Spleen (tissue), 11 donors: ENCODE data around the gene NCOA1. TPM values are rescaled to one million over a fixed set of nuclear protein-coding genes. Genes with fewer than 3 reads are reported as not detected.

Source experiments
- DNase-seq: peaks from one replicate; pipeline ENCODE4 v3.0.0-alpha.2; 2020
- H3K27ac ChIP-seq, 8 donors: fragments of 200-600 bp; sonication (generic) in 7 of 8; 1 replicate in 4 of 8; 2 replicates in 4 of 8; pipeline versions ENCODE4 v1.5.0 to v1.8.0; 2016 to 2021; ENCODE audit warnings: inconsistent platforms in 4 of 8, mild to moderate bottlenecking in 4 of 8, moderate library complexity in 1 of 8
- H3K27me3 ChIP-seq, 7 donors: fragments of 200-600 bp; sonication (generic) in 6 of 7; replicated peaks in 1 of 7; 1 replicate in 4 of 7; 2 replicates in 3 of 7; pipeline versions ENCODE4 v1.5.0 to v1.8.0; 2016 to 2021; ENCODE audit warnings: inconsistent platforms in 3 of 7, mild to moderate bottlenecking in 1 of 7
- H3K36me3 ChIP-seq, 6 donors: fragments of 200-600 bp; sonication (generic) in 5 of 6; 1 replicate in 4 of 6; 2 replicates in 2 of 6; pipeline versions ENCODE4 v1.5.0 to v1.8.0; 2016 to 2021; ENCODE audit warnings: inconsistent platforms in 2 of 6
- H3K4me1 ChIP-seq, 6 donors: fragments of 200-600 bp; sonication (generic) in 5 of 6; 1 replicate in 3 of 6; 2 replicates in 3 of 6; pipeline versions ENCODE4 v1.5.0 to v1.8.0; 2016 to 2021; ENCODE audit warnings: inconsistent platforms in 3 of 6
- H3K4me3 ChIP-seq, 8 donors: fragments of 200-600 bp; sonication (generic) in 7 of 8; 1 replicate in 4 of 8; 2 replicates in 4 of 8; pipeline versions ENCODE4 v1.5.0 to v1.8.0; 2016 to 2021; ENCODE audit warnings: inconsistent platforms in 4 of 8, mild to moderate bottlenecking in 4 of 8, moderate library complexity in 2 of 8
- H3K9me3 ChIP-seq, 8 donors: fragments of 200-600 bp; sonication (generic) in 7 of 8; 1 replicate in 4 of 8; 2 replicates in 4 of 8; pipeline versions ENCODE4 v1.5.0 to v1.8.0; 2016 to 2021; ENCODE audit warnings: inconsistent platforms in 4 of 8
- POLR2A ChIP-seq, 3 donors: fragments of 450-650 bp; IDR thresholded peaks; one replicate each; pipeline ENCODE4 v1.5.1; 2017; ENCODE audit warnings: antibody characterized with exemption in 3 of 3, mild to moderate bottlenecking in 1 of 3
- POLR2AphosphoS5 ChIP-seq, 3 donors: sonication (generic); formaldehyde crosslinking; IDR thresholded peaks; one replicate each; pipeline ENCODE4 v1.5.1; 2017; ENCODE audit warnings: antibody characterized with exemption in 3 of 3
- WGBS, 5 donors: extraction: QIAGEN DNeasy Blood & Tissue Kit in 3 of 5; methylation state at CpG; one replicate each; pipeline versions ENCODE4 v1.1.5 to v1.1.7; 2013 to 2018; 5-methylcytosine and 5-hydroxymethylcytosine counted together
- intact Hi-C: fragments of 100-400 bp; cut with DNase I; formaldehyde crosslinking; loops from one replicate; pipeline ENCODE4 v1.15.0; 2023; ENCODE audit warnings: low total_unique reads
- polyA plus RNA-seq, 3 donors: library from polyadenylated mRNA; stranded (reverse); fragments of 200-250 nt; gene quantifications; one replicate each; pipeline ENCODE4 v1.2.1, GENCODE V29; 2013
- total RNA-seq, 7 donors: library from RNA; depleted of rRNA in 3 of 7; stranded (reverse); fragments of >200 nt in 3 of 7; fragmentation: NEBNext Ultra II Directional in 4 of 7; extraction: Animal tissue kit (Norgen Biotek cat#: 25700) in 4 of 7; gene quantifications; one replicate each; pipeline versions ENCODE4 v1.1.0 to v1.2.1, GENCODE V29; 2016 to 2021
- TF ChIP-seq, protein P1 (sequence below), 11 experiments: fragments of 200-600 bp in 7 of 11; fragments of 450-650 bp in 4 of 11; sonication (generic) in 4 of 11; IDR thresholded peaks in 8 of 11; conservative IDR thresholded peaks in 3 of 11; 1 replicate in 7 of 11; 2 replicates in 4 of 11; pipeline versions ENCODE4 v1.4.0 to v1.8.0; 2016 to 2021; ENCODE audit warnings: antibody characterized with exemption in 11 of 11, inconsistent platforms in 4 of 11, mild to moderate bottlenecking in 1 of 11
- donor health status: healthy with polysubstance abuse.
- donor health status: DM: no; HTN: no; CAD: no; lungs with moderate emphysema.
- donor health status: DM: no; HTN: no; CAD: no.
- donor health status: Bipolar disorder and iron deficiency.
- donor health status: healthy.
- donor health status: DM: no; HTN: no; CAD: no.
- donor health status: DM: yes; HTN: yes; CAD: no.

Gene NCOA1
- total and polyA plus RNA-seq, 10 donors = 4.4 to 73.6 (median 54.4) TPM

DNA sequence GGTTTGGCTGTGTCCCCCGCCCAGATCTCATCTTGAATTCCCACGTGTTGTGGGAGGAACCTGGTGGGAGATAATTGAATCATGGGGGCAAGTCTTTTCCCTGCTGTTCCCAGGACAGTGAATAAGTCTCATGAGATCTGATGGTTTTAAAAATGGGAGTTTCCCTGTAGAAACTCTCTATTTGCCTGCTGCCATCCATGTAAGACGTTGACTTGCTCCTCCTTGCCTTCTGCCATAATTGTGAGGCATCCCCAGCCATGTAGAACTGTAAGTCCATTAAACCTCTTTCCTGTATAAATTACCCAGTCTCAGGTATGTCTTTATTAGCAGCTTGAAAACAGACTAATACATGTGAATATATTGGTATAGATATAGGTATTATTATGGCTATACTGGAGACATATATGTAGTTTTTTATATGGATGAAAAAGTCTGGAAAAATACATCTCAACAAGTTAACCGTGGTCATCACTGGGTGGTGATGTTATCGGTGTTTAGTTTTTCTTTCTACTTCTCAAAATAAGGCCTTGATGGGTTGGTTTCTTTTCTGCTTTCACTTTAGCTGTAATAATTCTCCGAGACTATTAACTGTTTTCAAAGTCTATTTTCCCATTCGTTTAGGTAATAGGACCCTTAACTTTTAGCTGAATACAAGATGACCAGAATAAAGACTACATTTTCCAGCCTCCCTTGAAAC, 39.1 kb upstream of the NCOA1 start:
- 56 to 76% (median 68%) methylated on average over 7 of the region's 7 CpGs for WGBS, 5 donors
- DNase-seq = no peak
- Histone ChIP-seq H3K9me3 (peaks cover 0 to 22% (median 13%) of the 10 kb centered on the region in 8 donors), H3K4me3 (peak overlapping the region in 1 of 8 donors; percentile 43), H3K27me3 (no peaks in the 10 kb centered on the region), H3K27ac (peak overlapping the region in 5 of 8 donors; percentile 17 to 51 (median 33)), H3K4me1 (peaks cover 0 to 47% (median 7%) of the 10 kb centered on the region in 6 donors), H3K36me3 (no peaks in the 10 kb centered on the region)
- TF ChIP-seq, protein P1, sequence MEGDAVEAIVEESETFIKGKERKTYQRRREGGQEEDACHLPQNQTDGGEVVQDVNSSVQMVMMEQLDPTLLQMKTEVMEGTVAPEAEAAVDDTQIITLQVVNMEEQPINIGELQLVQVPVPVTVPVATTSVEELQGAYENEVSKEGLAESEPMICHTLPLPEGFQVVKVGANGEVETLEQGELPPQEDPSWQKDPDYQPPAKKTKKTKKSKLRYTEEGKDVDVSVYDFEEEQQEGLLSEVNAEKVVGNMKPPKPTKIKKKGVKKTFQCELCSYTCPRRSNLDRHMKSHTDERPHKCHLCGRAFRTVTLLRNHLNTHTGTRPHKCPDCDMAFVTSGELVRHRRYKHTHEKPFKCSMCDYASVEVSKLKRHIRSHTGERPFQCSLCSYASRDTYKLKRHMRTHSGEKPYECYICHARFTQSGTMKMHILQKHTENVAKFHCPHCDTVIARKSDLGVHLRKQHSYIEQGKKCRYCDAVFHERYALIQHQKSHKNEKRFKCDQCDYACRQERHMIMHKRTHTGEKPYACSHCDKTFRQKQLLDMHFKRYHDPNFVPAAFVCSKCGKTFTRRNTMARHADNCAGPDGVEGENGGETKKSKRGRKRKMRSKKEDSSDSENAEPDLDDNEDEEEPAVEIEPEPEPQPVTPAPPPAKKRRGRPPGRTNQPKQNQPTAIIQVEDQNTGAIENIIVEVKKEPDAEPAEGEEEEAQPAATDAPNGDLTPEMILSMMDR (IDR thresholded peaks at IDR 0.05 in 8 of 11, conservative IDR thresholded peaks at IDR 0.05 in 3 of 11) = no peak
- TF ChIP-seq POLR2A (IDR thresholded peaks at IDR 0.05) = no peak
- TF ChIP-seq POLR2AphosphoS5 (IDR thresholded peaks at IDR 0.05) = no peak
- intact Hi-C loops = no loop called here

DNA sequence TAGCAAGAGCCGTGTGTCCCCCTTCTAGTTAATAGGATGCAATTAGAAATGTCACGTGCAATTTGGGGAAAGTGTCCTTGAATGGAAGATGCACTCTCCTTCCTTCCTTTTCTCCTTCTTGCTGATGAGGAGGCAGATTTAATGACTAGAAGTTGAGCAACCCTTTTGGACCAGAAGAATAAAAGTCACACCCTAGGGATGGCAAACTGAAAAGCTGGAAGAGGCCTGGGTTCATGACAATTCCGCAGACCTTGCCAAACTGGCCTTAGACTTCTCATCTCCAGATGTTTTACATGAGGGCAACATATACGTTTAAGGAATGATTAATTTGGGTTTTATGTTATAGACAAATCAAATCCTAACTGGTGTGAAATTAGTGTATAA, 38.6 kb upstream of the NCOA1 start:
- Histone ChIP-seq H3K27ac (peak overlapping the region in 5 of 8 donors; percentile 17 to 51 (median 33)), H3K9me3 (peaks cover 0 to 22% (median 13%) of the 10 kb centered on the region in 8 donors), H3K4me1 (peaks cover 0 to 47% (median 7%) of the 10 kb centered on the region in 6 donors), H3K27me3 (no peaks in the 10 kb centered on the region), H3K36me3 (no peaks in the 10 kb centered on the region), H3K4me3 (peak overlapping the region in 1 of 8 donors; percentile 43)
- 60 to 81% (median 63%) methylated on average over 4 of the region's 4 CpGs for WGBS, 5 donors
- intact Hi-C loops = no loop called here
- no peak for DNase-seq
- TF ChIP-seq POLR2A (IDR thresholded peaks at IDR 0.05) = no peak
- TF ChIP-seq, protein P1 (IDR thresholded peaks at IDR 0.05 in 8 of 11, conservative IDR thresholded peaks at IDR 0.05 in 3 of 11) = no peak
- no peak for TF ChIP-seq POLR2AphosphoS5 (IDR thresholded peaks at IDR 0.05)

DNA sequence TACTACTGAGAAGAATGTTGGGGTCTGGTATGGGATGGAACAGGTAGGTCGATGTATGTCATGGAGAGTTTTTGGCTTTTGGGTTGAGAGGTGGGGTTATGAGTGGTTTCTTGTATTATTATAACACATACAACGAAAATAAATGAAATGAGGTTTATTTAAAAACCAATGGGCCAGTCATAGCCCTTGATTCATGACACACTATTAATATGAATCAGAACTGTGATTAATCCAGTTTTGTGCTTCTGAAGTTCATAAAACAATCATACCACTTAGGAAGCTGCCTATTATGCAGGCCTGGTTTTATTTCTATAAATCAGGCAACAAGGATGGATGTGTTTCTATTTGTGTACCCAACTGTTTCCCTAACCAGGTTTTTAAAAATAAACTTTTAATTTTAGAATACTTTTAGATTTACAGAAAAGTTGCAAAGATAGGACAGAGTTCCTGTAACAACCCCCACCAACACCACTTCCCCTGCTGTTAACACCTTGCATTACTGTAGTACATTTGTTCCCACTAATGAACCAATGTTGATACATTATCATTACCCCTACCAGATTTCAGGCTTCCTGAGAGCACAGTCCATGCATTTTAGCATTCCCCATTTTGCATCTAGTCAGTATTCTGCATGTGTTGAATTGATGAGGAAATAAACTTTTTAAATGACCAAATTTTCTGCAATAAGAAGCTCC, 37.5 kb upstream of the NCOA1 start:
- no peak for TF ChIP-seq POLR2A (IDR thresholded peaks at IDR 0.05)
- WGBS, 5 donors = 83 to 88% (median 87%) methylated on average over 2 of the region's 2 CpGs
- peaks cover 0 to 41% (median 7%) of the 10 kb centered on the region in 6 donors for H3K4me1 ChIP-seq
- no peak overlapping the region for H3K27ac ChIP-seq
- H3K27me3 ChIP-seq = no peaks in the 10 kb centered on the region
- no peak for DNase-seq
- H3K9me3 ChIP-seq = peaks cover 0 to 20% (median 13%) of the 10 kb centered on the region in 8 donors
- H3K4me3 ChIP-seq = peak overlapping the region in 1 of 8 donors; percentile 2
- intact Hi-C loops = no loop called here
- H3K36me3 ChIP-seq = no peaks in the 10 kb centered on the region

DNA sequence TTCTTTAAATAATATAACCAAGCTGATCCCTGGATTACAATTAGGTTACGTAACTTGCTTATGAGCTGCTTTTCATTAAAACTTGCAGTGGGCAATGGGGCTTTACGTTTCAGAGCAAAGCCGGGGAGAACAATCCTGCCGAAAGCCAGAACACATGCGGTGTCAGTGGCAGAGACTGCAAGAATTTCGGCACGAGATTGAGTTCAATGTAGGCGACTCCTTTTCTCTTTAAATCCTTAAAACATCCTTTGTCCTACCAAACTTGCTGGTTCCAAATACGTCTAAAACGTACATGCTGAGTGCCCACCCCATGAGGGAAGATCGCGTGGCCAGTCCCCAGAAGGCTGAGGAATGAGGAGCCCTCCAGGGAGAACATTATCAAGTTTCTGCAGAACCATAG, 36.8 kb upstream of the NCOA1 start:
- 74 to 87% (median 79%) methylated on average over 12 of the region's 12 CpGs for WGBS, 5 donors
- peak overlapping the region in 4 of 8 donors; percentile 3 to 19 (median 14) for H3K27ac ChIP-seq
- no peak for DNase-seq
- H3K27me3 ChIP-seq = no peaks in the 10 kb centered on the region
- H3K36me3 ChIP-seq = no peaks in the 10 kb centered on the region
- peaks cover 0 to 12% (median 6%) of the 10 kb centered on the region in 8 donors for H3K9me3 ChIP-seq
- no peak for TF ChIP-seq POLR2A (IDR thresholded peaks at IDR 0.05)
- TF ChIP-seq, protein P1 (IDR thresholded peaks at IDR 0.05 in 8 of 11, conservative IDR thresholded peaks at IDR 0.05 in 3 of 11) = no peak
- TF ChIP-seq POLR2AphosphoS5 (IDR thresholded peaks at IDR 0.05) = no peak
- peaks cover 0 to 34% (median 7%) of the 10 kb centered on the region in 6 donors for H3K4me1 ChIP-seq
- intact Hi-C loops = no loop called here
- peak overlapping the region in 2 of 8 donors; percentile 2 to 4 for H3K4me3 ChIP-seq
